COR-L47 (cell line): Measurements from ENCODE around the gene PRKAR1A.
"Not testable (repeated sequence)": the region's sequence is repeated elsewhere in the genome, so short reads cannot be mapped to it uniquely, and the experiment has no call there.

ENCODE experiments used
- DNase-seq: peaks from one replicate; lab custom pipeline; 2025; lab: John Stamatoyannopoulos, UW

The PRKAR1A gene

DNA sequence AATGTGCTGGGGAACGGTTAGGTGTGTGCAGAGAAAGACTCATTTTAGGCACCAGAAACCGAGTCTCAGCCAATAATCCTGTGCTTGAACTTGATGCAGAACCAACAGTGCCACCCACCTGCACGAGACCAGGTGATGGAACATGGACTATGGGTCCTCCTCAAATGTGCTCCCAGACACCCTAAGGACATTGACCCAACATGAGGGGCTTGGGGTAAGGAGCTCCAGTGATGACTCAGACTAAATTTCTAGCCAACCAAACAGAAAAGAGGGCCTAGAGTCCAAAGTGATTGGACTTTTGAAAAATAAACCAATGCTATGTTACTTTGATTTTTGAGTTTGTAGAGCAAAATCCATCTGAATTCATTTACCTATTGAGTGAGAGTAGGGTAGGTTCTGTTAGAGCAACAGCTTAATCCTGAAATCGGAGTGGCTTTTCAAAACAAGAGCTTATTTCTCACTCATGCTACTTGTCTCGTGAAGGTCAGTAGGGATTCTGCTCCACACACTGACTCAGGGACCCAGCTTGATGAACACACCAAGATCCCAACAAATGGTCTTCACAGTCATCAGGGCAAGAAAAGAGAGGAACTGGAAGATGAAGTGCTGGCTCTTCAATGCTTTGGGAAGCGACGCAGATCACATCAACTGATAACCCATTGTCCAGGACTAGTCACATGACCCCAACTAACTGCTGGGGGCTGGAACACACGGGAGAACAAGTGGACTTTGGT, 67.1 kb downstream of the PRKAR1A start:
- no peak for DNase-seq

DNA sequence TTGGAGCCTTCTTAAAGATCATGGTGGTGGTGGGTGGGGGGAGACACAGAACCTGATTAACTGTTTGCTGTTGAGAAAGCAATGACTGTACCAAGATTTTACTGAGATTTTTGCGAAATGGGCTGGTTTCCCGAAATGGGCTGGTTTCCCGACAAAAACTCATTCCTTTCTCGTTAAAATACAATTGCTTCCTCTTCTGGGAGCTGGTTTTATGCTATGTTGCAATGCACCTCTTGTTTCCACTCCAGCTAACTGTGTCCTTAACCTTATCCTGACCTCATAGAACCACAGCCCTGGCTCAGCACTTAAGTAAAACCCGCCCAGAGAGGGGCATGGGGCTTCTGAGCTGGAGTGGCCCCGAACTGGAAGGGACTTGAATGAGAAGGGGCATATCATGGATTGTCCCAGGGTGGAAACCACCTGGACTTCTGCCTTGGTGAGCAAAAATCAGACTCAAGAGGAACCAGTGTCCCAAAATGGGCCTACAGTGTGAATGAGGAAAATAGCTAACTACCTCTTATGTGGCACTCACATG, 68.1 kb downstream of the PRKAR1A start:
- no peak for DNase-seq

DNA sequence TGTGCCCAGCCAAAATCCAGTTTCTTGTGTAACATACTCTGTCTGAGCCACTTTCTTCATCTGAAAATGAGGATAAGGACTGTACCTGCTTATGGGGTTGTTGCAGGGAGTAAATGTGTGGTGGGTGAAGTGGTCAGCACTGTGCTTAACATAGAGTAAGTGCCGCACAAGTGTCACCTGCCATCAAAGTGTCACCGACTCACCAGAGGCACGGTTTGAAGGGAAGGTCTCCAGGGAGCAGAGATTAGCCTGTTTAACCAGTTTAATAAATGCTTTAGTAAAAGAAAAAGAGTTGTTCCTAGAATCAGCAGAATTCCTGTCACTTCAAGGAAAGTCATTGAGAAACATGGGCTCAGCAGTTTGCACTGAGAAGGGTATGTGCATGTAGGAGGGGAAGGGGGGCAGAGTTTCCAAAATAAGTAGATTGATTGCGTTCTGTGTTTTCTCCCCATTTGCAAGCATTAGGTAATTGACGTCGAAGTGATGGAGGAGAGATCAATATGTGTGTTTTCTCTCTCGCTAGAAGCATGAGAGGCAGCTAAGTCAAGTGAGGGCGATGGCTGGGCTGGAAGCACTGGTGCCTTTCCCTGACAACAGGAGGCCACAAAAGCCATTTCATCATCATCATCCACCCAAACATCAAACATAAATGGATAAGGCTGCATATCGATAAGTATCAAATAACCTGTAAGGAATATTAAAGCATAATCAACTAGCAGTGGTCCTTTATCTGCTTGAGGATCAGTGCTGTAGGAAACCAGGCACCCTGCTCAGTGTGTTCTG, 69.8 kb downstream of the PRKAR1A start:
- no peak for DNase-seq

DNA sequence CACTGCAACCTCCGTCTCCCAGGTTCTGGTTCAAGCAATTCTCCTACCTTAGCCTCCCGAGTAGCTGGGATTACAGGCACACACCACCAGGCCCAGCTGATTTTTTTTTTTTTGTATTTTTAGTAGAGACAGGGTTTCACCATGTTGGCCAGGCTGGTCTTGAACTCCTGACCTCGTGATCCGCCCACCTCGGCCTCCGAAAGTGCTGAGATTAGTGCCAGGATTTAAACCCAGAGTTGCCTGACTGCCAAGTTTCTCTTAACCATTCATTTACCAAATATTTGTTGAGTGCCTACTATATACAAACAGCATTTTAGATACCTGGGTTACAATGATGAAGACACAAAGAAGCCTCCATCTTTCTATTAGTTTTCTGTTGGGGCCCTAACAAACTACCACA, 70.6 kb downstream of the PRKAR1A start:
- not testable (repeated sequence) for DNase-seq

DNA sequence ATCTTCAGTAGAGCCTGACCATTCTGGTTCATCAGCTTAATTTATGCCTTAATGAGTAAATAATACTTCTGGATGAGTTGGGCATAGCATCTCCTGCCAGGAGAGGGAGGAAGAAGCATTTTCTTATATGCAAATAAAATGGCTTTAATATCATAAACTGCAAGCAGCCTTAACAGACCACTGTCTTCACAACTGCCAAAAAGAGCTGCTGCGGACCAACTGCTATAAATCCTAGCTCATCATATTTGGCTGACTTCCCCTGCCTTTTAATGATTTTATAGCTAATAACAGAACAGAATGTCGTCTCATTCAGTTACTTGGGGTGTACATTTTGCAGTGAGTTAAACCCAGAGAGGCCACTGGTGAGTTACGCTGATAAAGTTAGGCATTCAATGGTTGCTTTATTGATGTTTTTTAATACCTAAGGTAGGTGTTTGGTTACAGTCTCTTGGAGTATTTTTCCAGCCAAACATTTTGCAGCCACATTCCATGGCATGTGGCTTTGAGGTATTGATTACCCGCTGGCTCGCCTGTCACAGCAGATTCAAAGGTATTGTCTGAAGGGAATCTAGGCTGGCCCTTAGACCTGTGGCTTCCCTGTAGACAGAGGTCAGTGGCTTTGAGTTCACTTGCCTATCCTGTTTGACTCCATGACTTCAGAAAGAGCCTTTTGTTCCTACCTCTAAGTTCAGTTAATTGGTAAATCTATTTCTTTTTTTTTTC, 72.5 kb downstream of the PRKAR1A start:
- no peak for DNase-seq

DNA sequence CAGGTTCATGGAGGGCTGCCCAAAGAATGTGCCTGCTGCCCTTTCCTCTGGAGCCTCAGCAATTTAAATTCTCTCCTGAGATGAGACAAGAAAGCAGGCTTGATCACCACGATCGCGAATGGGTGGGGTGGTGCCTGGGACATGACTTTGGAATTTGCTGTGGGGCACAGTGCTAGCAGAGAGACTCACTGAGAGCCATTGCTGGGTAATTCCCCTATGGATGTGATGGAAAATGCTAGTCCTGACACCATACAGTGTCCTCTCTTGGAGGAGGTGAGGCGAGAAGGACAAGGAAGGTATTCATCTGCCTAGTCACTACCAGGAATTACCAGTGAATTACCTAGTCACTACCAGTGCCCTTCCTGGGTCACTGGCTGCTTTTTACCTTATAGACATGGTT, 73.4 kb downstream of the PRKAR1A start:
- no peak for DNase-seq

DNA sequence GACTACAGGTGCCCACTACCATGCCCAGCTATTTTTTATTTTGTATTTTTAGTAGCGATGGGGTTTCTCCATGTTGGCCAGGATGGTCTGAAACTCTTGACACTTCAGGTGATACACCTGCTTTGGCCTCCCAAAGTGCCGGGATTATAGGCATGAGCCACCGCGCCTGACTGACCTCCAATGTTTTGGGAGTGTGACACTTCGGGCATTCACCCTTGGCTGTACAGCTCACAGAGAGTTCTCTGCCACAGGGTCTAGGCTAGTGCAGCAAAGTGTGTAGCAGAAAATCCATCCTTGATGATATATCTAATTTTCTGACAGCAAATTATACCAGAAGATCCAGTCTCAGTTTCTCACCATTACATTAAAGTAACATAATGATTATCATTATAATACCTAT, 74.8 kb downstream of the PRKAR1A start:
- DNase-seq = no peak

DNA sequence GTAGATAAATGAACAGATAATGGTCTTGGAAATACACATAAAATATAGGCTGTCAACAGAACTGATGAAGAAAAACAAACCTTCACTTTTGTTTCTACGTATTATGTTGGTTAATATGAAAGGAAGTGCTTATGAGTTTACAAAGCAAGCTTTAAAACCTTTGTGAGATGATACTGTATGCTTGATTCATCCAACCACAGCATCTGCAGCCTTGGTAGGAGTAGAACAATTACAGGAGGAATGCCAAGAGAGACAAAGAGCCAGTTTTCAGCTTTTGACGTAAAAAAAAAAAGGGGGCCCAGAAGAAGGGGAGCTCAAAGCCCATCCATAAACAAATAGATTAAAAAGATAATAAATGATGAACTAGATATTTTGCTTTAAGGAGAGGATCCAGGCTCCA, 75.6 kb downstream of the PRKAR1A start:
- no peak for DNase-seq

DNA sequence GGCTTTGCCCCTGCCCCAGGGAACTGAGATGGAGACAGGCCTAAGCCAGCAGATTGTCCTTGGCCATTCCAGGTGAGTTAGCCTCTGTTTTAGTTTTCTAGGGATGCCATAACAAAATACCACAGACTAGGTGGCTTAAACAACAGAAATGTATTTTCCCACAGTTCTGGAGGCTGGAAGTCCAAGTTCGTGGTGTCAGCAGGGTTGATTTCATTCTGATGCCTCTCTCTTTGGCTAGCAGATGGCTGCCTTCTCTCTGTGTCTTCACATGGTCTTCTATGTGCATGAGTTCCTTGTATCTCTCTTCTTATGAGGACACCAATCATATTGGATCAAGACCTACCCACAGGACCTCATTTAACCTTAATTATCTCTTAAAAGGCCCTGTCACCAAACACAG, 76.1 kb downstream of the PRKAR1A start:
- DNase-seq = no peak

DNA sequence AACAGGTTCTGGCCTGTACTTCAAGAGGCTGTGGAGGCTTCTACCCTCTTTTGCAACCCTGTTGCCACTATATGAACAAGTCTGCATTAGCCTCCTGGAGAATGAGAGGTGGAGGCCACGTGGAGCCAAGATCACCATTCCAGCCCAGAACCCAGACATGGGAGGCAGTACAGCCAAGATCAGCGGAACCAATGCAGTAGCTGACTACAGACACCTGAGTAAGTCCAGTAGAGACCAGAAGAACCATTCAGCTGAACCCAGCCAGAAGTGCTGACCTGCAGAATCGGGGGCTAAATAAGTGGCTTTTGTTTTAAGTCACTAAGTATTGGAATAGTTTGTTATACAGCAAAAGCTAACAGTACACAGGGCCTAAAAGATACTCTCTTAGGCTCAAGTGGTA, 76.9 kb downstream of the PRKAR1A start:
- DNase-seq = no peak

DNA sequence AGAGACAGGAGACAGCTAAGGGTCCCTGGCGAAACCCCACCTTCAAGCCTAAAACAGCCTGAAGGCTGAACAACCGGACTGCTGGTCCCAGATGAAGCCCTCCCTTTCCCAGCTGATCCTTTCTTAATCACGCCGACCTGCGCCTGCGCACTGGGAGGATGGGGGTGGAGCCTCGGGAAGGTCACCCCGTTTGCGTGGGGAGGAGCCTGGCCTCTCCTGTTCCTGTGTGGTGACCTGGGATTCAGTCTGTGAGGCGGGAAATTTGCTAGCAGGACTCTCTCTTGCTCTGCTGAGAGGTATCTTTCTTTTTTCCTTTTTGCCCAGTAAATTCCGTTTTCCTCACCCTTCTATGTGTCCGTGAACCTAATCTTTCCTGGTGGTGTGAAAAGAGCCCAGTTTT, 79.4 kb downstream of the PRKAR1A start:
- DNase-seq = no peak

DNA sequence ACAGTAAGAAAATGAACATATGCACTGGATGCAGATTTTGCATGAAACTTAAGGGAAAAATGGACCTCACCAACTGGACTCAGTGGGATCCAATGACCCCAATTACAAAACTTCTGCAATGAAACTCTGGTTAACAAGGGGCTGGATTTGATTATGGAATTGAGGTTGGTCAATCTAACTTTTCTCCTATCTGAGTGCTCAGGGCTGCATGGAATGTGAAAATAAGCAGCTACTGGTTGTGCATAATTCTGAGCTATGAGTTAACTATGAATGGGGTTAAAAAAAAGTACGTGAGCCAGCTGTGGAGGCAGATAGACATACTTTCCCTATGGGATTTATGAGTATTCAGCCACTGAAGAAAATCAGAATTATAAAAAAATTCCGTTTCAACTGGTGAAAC, 79.8 kb downstream of the PRKAR1A start:
- DNase-seq = no peak

DNA sequence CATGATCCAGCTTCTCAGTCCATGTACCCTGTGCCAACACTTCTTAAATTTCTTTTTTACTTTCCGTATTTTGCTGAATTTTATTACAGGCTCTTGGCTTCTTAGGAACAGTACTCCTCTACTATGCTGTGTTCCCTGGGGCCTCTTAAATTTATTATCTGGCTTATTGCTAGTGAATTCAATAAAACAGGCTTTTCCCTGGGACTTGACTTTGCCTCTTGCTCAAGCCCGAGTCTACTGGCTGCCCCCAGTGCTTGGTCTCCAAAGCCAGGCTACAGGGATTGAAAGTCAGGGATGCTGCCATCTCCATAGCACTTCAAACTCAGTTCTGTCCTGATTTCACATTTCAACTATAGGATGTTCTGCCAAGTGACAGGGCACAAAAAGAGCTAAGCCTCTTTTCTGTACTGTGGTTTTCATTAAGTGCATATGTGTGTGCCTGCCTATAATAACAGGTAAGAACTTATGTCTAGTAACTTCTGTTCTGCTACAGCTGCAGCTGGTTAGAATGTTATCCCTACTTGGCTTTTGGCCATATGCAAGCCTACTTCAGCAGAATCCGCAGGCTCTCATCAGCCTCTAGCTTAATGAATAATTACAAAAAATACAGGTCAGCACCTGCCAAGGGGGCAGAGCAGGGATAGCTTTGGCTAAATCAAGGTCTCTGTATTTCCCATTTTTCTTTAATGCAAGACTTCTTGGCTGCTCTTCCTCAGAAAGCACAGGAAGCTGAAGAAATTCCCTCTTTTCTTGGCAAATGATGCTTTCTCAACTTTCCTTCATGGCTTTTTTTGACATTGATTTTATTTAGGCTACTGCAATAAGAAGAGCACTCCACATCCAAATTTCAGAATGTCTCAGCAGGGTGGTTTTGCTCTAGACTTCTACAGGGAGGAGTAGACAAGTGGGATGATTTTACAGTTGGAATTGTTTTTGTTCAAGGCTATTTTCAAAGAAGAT, 80.7 kb downstream of the PRKAR1A start:
- no peak for DNase-seq

DNA sequence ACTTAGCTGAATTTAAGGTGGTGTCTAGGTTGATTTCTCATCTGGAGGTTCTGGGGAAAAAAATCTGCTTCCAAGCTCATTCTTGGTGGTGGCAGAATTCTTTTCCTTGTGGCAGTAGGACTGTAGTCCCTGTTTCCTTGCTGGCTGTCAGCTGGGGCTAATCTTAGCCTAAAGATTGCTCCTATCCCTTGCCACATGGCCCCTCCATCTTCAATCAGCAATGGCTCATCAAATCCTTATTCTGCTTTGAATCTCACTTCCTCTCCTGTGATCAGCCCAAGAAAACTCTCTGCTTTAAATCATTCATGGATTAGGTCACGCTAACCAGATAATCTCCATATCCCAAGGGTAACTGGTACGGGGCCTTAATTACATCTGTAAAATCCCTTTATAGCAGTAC, 82.3 kb downstream of the PRKAR1A start:
- DNase-seq = no peak

DNA sequence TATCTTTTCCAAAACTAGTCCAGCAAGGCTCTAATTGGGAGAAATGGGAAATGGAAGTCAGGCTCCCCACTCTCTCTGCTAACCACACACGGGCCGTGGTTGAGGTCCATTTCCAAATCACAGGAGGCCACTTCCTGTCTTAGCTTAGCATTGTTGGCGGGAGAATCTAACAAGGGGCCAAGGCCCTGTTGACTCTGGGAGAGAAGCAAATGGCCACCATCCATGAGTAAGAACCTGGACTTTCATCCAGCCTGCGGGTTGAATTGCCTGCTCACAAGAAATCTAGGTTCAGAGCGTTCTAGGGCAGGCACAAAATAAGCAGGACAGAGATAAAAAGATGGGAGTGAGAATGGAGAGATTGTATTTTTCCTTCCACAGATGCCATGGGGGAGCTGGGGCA, 83.3 kb downstream of the PRKAR1A start:
- DNase-seq = no peak

DNA sequence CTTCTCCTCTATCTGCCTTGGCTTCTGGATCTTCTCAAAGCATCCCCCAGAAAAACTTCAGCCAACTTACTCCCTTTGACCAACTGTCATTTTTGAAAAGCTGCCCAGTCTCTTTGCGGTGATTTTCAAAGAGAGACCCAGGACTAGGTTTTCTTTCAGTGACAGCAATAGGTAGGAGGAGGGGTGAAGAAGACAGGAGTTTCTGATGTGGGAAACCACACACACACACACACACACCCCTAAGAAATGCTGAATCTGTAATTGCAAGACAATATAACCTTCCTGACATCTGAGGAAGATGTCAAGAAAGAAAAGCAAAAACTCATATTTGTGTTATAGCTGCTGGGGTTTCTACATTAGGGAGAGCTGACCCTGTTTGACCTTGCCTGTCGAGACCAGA, 83.8 kb downstream of the PRKAR1A start:
- DNase-seq = no peak

DNA sequence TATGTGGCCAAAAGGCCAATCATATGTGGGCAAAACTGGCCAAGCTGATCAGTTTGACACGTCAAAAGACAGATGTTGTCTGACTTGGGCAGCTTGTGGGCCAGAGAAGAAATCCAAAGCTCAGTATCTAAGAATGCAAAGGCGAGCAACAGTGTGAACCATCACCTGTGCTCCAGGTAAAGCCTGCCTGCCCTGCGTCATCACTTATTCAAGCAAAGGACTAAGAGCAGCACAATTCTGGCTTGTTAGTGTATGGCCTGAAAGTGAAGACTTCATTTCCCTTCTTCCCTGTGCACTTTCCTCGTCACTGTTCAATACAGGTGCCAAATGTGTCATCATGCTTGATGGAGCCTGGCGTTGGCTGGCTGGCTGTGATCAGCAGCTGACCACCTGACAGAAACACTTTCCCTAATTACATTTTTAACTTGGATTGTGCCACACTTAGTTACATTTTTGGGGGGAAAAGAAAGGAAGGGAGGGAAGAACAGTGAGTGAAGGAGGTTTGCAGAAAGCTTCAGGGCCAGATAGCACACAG, 84.2 kb downstream of the PRKAR1A start:
- DNase-seq = no peak

DNA sequence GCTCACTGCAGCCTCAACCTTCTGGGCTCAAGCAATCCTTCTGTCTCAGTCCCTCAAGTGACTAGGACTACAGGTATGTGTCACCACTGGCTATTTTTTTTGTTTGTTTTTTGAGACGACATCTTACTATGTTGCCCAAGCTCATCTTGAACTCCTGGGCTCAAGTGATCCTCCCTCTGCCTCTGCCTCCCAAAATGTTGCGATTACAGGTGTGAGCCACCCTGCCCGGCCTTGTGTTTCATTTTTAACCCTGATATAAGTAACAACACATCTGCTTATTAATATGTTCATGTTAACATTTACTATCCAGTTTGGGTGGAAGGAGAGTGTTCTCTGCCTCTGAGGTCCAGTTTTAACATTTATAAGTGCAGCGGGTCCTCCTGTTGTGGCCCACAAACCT, 85.8 kb downstream of the PRKAR1A start:
- DNase-seq = no peak

DNA sequence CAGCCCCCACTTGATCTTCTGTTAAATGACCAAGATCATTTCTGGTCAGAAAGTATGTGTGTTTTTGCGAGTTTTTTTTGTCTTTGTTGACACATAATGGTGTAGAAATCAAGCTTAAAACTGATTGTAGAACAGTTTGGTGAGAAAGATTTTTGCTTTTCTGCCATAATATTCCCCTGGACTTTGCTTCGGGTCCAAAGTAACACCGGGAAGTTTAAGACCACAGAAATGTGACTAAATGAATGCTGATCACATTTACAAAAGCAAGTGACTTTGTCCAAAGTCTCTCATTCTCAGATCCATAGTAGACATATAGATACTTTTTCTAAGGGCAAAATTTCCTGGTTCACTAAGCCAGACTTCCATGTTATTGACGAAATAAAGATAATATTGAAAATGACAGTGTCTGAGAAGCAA, 86.3 kb downstream of the PRKAR1A start:
- DNase-seq = no peak

DNA sequence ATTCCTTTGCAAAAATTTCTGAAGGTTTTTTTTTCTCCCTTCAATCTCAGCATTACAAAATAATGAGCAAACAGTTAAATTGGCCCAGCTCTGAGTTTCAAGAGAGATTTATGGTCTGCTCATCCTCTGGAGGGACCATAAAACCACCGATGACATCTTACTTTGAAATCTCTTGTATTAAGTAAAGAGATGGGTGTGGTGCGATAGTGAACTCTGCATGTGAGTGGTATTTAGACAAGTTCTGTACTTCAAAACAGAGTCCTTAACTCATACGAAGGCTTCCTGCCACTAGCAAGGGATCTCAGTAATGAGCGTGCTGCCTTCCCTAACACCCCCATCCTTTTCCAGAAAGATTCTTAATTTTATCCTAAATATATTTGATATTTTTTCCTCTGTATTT, 86.9 kb downstream of the PRKAR1A start:
- DNase-seq = no peak

DNA sequence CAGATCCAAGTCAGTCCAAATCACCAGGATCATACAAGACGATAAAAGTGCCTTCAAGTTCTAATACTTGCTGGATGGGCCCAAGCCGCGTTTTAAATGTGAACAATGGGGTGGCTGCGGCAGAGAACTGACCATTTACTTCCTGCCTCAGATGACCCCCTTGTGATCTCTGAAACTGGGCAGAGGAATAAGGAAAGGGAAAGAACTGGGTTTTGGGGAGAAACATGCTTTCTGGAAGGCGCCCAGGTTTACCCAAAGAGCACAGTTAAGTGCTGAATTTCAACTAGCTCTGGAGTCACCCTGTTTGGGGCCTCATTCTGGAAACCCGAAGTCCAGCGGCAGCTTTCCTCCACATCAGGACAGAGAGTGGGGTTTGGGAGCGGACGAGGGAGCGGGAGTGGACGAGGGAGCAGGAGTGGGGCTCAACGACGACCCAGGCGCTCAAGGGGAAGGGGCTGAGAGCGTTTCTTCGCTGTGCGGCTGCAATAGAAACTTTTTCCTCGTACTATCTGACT, 87.4 kb downstream of the PRKAR1A start:
- DNase-seq = no peak
